GM19240 (cell line): ENCODE measurements around the gene LRMDA.

Experiments used
- DNase-seq: peaks from one replicate; pipeline ENCODE4 v3.0.0; 2011; ENCODE audit warnings: low spot score; ENCODE audit not compliant: insufficient read length

The LRMDA gene

DNA sequence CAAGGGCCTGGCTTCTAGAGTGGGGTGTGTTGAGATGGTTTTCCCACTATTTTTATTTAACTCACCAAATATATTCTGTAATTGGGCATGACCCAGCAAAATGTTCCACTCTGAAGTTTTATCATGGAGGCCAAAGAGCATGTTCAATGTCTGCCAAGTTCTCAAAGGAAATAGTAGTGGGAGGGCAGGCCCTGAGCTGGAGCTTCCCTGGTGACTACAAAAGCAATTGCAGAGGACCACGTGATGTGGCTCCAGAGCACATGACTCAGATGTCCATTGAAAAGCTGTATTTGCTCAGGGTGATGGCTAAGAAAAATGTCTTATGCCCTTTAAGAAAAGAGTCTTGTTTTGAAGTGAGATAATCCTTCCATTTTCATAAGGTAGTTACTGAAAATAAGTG is 1024.8 kb downstream of the LRMDA start:
- DNase-seq, result no peak

- no peak for DNase-seq
These were observed 1027.7 kb downstream of the LRMDA start for GRCh38 chr10:76459016-76459730.

DNA sequence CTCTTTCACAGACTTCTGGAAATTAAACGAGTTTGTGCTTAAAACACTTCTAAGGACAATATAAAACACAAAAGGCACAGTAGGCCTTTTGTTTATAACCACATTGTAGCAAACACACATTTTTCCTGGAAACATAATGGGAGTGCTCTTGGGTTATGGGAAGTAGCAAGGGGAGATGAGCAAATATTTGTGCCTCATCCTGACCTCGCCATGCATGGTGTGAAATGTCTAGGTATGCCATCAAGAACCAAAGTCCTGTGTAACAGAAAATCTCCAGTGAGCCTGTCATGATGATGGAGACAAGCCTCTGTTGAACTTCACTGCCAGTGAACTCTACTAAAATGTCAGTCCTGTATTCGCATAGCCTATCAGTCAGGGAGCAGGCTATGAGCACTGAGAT is 1029.6 kb downstream of the LRMDA start:
- DNase-seq, result no peak

- DNase-seq, result no peak
These were observed 1031.7 kb downstream of the LRMDA start for GRCh38 chr10:76463111-76463510.

GRCh38 chr10:76466836-76467503 is 1035.5 kb downstream of the LRMDA start:
- no peak for DNase-seq

- DNase-seq, result no peak
These were observed 1038.3 kb downstream of the LRMDA start for GRCh38 chr10:76469675-76470074.

- no peak for DNase-seq
These were observed 1047.8 kb downstream of the LRMDA start for GRCh38 chr10:76479103-76479790.

DNA sequence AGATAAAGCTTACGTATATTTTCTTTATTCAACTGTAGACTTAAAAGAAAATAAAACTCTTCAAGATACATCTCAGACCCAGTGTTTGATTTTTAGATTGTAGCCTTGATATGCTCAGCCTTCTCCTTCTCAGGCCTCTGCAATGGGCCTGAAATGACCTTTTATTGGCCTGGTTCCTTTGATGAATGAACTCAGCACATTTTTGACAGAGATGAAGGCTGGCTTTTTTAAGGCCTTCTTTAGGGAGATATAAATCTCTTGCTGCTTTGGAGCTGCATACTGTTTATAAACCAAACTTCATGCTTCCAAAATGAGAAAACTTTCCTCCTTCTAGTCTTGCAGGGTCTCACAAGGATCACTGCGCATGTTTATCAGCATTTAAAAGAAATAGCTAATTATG is 1049.8 kb downstream of the LRMDA start:
- no peak for DNase-seq

- no peak for DNase-seq
These were observed 1056.2 kb downstream of the LRMDA start for GRCh38 chr10:76487582-76487981.

DNA sequence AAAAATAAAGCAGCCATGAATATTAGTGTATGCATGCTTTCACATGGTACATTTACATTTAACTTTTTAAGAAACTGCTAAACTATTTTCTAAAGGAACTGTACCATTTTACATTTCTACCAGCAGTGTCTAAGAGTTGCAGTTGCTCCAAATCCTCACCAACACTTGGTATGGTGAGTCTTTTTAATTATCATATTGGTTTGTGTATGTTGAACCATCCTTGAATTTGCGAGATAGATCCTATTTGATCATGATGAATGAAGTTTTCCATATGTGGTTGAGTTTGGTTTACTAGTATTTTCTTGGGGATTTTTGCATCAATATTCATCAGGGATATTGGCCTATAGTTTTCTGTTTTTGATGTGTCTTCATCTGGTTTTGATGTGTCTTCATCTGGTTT is 1057.2 kb downstream of the LRMDA start:
- no peak for DNase-seq

DNA sequence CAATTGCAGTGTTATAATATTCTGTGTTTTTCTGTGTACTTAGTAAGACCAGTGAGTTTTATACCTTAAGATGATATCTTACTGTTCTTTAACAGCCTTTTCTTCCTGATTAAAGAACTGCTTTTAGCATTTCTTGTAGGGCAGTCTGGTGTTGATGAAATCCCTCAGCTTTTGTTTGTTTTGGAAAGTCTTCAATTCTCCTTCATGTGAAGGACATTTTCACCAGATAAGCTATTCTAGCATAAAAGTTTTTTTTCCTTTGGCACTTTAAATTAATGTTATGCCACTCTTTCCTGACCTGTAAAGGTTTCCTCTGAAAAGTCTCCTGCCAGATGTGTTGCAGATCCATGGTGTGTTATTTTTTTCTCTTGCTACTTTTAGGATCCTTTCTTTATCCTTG is 1059.8 kb downstream of the LRMDA start:
- DNase-seq, result no peak

DNA sequence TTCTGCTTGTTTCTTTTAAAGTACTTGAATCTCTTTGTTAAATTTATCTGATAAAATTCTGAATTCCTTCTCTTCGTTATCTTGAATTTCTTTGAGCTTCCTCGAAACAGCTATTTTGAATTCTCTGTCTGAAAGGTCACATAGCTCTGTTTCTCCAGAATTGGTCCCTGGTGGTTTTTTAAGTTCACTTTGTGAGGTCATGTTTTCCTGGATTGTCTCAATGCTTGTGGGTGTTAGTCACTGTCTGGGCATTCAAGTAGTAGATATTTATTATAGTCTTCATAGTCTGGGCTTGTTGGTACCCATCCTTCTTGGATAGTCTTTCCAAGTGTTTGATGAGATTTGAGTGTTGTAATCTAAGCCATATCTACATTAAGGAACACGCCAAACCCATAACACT is 1060.6 kb downstream of the LRMDA start:
- DNase-seq, result no peak

GRCh38 chr10:76492678-76493472 is 1061.5 kb downstream of the LRMDA start:
- DNase-seq, result no peak

- DNase-seq, result no peak
These were observed 1066.2 kb downstream of the LRMDA start for GRCh38 chr10:76497666-76498065.

- no peak for DNase-seq
These were observed 1073.4 kb downstream of the LRMDA start for GRCh38 chr10:76504823-76505222.

- DNase-seq, result no peak
These were observed 1078.0 kb downstream of the LRMDA start for GRCh38 chr10:76509446-76509845.

- no peak for DNase-seq
These were observed 1082.9 kb downstream of the LRMDA start for GRCh38 chr10:76514321-76514720.

DNA sequence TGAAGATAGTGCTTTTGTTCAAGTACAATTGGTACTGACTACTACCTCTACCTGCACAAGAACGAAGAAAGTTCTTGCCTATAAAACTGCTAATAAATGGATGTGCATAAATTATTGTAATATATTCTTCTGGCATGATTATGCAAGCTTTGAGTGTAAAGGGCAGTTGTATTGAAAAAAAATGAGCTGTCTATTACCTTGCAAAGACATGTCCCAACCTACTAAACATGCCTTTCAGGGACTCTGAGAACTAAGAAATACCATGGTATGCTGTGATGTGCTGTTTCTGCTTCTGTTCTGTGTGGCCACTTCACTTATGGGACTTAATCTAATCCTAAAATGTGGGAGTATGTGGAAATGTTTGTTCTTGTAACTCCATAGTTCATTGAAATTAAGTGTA is 1083.4 kb downstream of the LRMDA start:
- DNase-seq, result no peak

DNA sequence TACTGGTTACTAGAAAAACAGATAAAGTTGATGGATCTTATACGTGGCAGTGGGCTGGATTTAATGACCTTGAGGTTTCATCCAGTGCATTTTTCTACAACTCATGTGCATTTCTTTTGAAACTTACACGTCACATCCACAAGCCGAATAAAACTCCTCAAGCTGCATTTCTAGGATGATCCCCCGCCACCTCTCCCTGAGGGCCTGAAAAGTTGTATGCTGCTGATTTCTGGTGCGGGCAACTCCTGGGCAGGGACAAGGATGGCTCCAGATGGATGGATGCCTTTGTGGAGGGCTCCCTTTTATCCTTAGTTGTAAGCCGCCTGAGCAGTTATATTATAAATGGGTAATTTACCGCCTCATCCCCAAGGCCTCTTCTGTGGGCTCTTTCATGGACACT is 1091.1 kb downstream of the LRMDA start:
- no peak for DNase-seq

- no peak for DNase-seq
These were observed 1091.8 kb downstream of the LRMDA start for GRCh38 chr10:76523246-76523645.

DNA sequence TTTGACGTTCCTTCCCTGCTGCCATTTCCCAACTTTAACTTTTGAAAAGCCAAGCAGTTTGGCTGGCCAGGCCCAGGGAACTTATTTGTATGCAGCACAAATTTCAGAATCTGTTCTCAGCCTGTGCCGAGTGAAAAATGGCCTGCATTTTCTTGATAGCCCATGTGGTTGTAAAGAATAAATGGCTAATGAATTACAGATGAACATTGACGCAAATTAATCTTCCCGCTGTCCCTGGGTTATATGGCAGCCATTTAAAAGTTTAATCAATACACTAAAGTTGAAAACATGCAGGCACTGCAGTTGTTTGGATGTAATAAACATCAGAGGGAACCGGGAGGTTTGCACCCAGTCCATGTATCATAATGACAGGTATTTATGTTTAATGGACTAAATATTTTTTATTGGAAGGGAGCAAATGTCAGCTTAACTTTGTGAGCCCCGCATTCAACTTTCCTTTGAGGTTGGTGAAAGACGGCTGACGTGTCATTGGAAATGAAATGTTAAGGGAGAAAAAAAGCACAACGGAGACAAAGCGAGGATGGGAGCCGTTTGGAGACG is 1092.4 kb downstream of the LRMDA start:
- DNase-seq, result no peak
